Fibroblast of the conjunctiva (primary cell): ENCODE results near the gene TRAP1.

Experiments
- DNase-seq: peaks from one replicate; pipeline ENCODE4 v3.0.0-alpha.2; 2010; ENCODE audit warnings: low read depth

TRAP1 gene

GRCh38 chr16:3713587-3714242, 3.6 kb downstream of the TRAP1 start:
- DNase-seq: no peak

GRCh38 chr16:3712861-3713372, 4.4 kb downstream of the TRAP1 start:
- no peak for DNase-seq

- no peak for DNase-seq
Measured at GRCh38 chr16:3706253-3707012, 10.9 kb downstream of the TRAP1 start.

GRCh38 chr16:3702082-3702481, 15.2 kb downstream of the TRAP1 start:
- no peak for DNase-seq

GRCh38 chr16:3701531-3701930, 15.8 kb downstream of the TRAP1 start:
- no peak for DNase-seq

GRCh38 chr16:3698941-3699340, 18.4 kb downstream of the TRAP1 start:
- no peak for DNase-seq

- DNase-seq: peak; percentile 84
Measured at GRCh38 chr16:3696425-3697218, 20.7 kb downstream of the TRAP1 start.

- DNase-seq: no peak
Measured at GRCh38 chr16:3695610-3696369, 21.5 kb downstream of the TRAP1 start.

- DNase-seq: no peak
Measured at GRCh38 chr16:3694051-3694450, 23.3 kb downstream of the TRAP1 start.

GRCh38 chr16:3691761-3692160, 25.6 kb downstream of the TRAP1 start:
- no peak for DNase-seq

- DNase-seq: no peak
Measured at GRCh38 chr16:3690980-3691720, 26.2 kb downstream of the TRAP1 start.

- DNase-seq: peak; percentile 95
Measured at GRCh38 chr16:3690470-3690928, 26.8 kb downstream of the TRAP1 start.

- no peak for DNase-seq
Measured at GRCh38 chr16:3689731-3690130, 27.6 kb downstream of the TRAP1 start.

GRCh38 chr16:3687792-3688191, 29.5 kb downstream of the TRAP1 start:
- no peak for DNase-seq

GRCh38 chr16:3687021-3687420, 30.3 kb downstream of the TRAP1 start:
- DNase-seq: no peak

- no peak for DNase-seq
Measured at GRCh38 chr16:3681206-3681605, 36.1 kb downstream of the TRAP1 start.

- no peak for DNase-seq
Measured at GRCh38 chr16:3677994-3678393, 39.3 kb downstream of the TRAP1 start.

GRCh38 chr16:3675601-3676130, 41.7 kb downstream of the TRAP1 start:
- no peak for DNase-seq

- no peak for DNase-seq
Measured at GRCh38 chr16:3674513-3675295, 42.6 kb downstream of the TRAP1 start.
